Pancreas (tissue), 10 donors: ENCODE data around the gene SLC6A20. TPM values are rescaled to one million over a fixed set of nuclear protein-coding genes. Genes with fewer than 3 reads are reported as not detected.
A peak's percentile ranks its signal among the peaks of the same experiment; 100 is the strongest.

Experiments used
- ATAC-seq, 4 donors: fragments of 200-7000 bp; cut with Tn5 transposase; one replicate each; pipeline versions ENCODE4 v1.8.0 to v1.9.1; 2020; ENCODE audit warnings: mild to moderate bottlenecking in 4 of 4, moderate library complexity in 4 of 4
- DNase-seq, 6 donors: peaks; one replicate each; pipeline ENCODE4 v3.0.0-alpha.2; 2020
- FAIRE-seq: peaks from 2 replicates; lab custom pipeline; 2012; peaks lifted over from hg19 to GRCh38; lab: Jason Lieb, UNC
- H3K27ac ChIP-seq, 4 donors: fragments of 200-600 bp; sonication (generic); 1 replicate in 3 of 4; 2 replicates in 1 of 4; pipeline versions ENCODE4 v1.5.0 to v1.8.0; 2020
- H3K27me3 ChIP-seq, 4 donors: fragments of 200-600 bp; one replicate each; pipeline ENCODE4 v1.8.0; 2021
- H3K36me3 ChIP-seq, 3 donors: fragments of 200-600 bp; sonication (generic) in 1 of 3; one replicate each; pipeline versions ENCODE4 v1.5.0 to v1.8.0; 2020 to 2021
- H3K4me1 ChIP-seq, 3 donors: fragments of 200-600 bp; one replicate each; pipeline ENCODE4 v1.8.0; 2021
- H3K4me3 ChIP-seq, 4 donors: fragments of 200-600 bp; sonication (generic) in 2 of 4; one replicate each; pipeline versions ENCODE4 v1.5.0 to v1.8.0; 2020 to 2021
- H3K9me3 ChIP-seq, 4 donors: fragments of 200-600 bp; one replicate each; pipeline ENCODE4 v1.8.0; 2021
- WGBS, 2 donors: extraction: QIAGEN DNeasy Blood & Tissue Kit; methylation state at CpG; one replicate each; pipeline ENCODE4 v1.1.7; 2013; 5-methylcytosine and 5-hydroxymethylcytosine counted together
- intact Hi-C, 3 donors: fragments of 100-400 bp; cut with DNase I; formaldehyde crosslinking; loops; one replicate each; pipeline versions ENCODE4 v1.11.1 to v1.14.2; 2022
- polyA plus RNA-seq, 2 donors: library from polyadenylated mRNA; stranded (reverse); fragments of 200-250 nt; gene quantifications; one replicate each; pipeline ENCODE4 v1.2.3, GENCODE V29; 2013
- total RNA-seq, 6 donors: library from RNA; stranded (reverse); fragmentation: NEBNext Ultra II Directional in 4 of 6; extraction: Animal tissue kit (Norgen Biotek cat#: 25700) in 4 of 6; gene quantifications; one replicate each; pipeline versions ENCODE4 v1.2.1 to v1.2.4, GENCODE V29; 2021 to 2023
- TF ChIP-seq, protein P1 (sequence below), 4 donors: fragments of 200-600 bp; sonication (generic) in 3 of 4; IDR thresholded peaks; one replicate each; pipeline versions ENCODE4 v1.5.0 to v1.8.0; 2021; ENCODE audit warnings: antibody characterized with exemption in 4 of 4
- donor health status: healthy with polysubstance abuse.
- donor health status: DM: no; HTN: no; CAD: no; lungs with moderate emphysema.
- donor health status: DM: no; HTN: no; CAD: no.
- donor health status: control.
- donor health status: control.
- donor health status: Bipolar disorder and iron deficiency.
- donor health status: DM: yes; HTN: yes; CAD: no.
- donor health status: DM: no; HTN: no; CAD: no.
- donor health status: DM: no; HTN: no; CAD: no.
- donor health status: DM: yes; HTN: yes; CAD: no.

Gene SLC6A20
- total and polyA plus RNA-seq, 8 donors = 3.1 to 11.3 (median 5.7) TPM

- ATAC-seq = no peak
- no peaks in the 10 kb centered on the region for H3K4me1 ChIP-seq
- no peaks in the 10 kb centered on the region for H3K27me3 ChIP-seq
- WGBS, 2 donors = 81 to 88% methylated on average over 16 of the region's 16 CpGs
- DNase-seq = no peak
- intact Hi-C loops = no loop called here
- no peak overlapping the region for H3K27ac ChIP-seq
- no peak for FAIRE-seq
- no peak overlapping the region for H3K4me3 ChIP-seq
- TF ChIP-seq, protein P1, sequence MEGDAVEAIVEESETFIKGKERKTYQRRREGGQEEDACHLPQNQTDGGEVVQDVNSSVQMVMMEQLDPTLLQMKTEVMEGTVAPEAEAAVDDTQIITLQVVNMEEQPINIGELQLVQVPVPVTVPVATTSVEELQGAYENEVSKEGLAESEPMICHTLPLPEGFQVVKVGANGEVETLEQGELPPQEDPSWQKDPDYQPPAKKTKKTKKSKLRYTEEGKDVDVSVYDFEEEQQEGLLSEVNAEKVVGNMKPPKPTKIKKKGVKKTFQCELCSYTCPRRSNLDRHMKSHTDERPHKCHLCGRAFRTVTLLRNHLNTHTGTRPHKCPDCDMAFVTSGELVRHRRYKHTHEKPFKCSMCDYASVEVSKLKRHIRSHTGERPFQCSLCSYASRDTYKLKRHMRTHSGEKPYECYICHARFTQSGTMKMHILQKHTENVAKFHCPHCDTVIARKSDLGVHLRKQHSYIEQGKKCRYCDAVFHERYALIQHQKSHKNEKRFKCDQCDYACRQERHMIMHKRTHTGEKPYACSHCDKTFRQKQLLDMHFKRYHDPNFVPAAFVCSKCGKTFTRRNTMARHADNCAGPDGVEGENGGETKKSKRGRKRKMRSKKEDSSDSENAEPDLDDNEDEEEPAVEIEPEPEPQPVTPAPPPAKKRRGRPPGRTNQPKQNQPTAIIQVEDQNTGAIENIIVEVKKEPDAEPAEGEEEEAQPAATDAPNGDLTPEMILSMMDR (IDR thresholded peaks at IDR 0.05) = no peak
- no peaks in the 10 kb centered on the region for H3K36me3 ChIP-seq
- H3K9me3 ChIP-seq = no peaks in the 10 kb centered on the region
Measured at GRCh38 chr3:45772341-45773035, 23.8 kb downstream of the SLC6A20 start.

DNA sequence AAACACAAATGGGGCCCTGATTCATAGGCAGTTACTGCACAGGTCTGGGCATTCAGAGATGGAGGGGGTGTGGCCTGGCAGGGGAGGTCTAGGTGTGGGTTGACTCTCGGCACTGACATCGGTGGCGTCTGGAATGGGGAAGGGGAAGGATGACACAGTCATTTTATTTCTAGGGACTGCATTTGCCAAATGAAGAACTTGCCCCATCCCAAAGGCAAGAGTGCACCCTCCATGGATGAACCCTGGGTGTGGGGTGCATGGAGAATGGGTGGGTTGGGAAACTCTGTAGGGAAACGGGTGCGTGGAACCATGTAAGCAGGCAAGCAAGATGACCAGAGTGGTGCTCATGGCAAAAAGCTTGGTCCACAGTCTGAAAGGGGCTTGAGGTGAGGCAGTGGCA, 24.5 kb downstream of the SLC6A20 start:
- no peaks in the 10 kb centered on the region for H3K36me3 ChIP-seq
- DNase-seq = no peak
- 87 to 92% methylated on average over 5 of the region's 5 CpGs for WGBS, 2 donors
- ATAC-seq = no peak
- H3K9me3 ChIP-seq = no peaks in the 10 kb centered on the region
- no peaks in the 10 kb centered on the region for H3K4me1 ChIP-seq
- no peak overlapping the region for H3K4me3 ChIP-seq
- intact Hi-C loops = no loop called here
- TF ChIP-seq, protein P1 (IDR thresholded peaks at IDR 0.05) = no peak
- no peaks in the 10 kb centered on the region for H3K27me3 ChIP-seq
- no peak for FAIRE-seq
- no peak overlapping the region for H3K27ac ChIP-seq

DNA sequence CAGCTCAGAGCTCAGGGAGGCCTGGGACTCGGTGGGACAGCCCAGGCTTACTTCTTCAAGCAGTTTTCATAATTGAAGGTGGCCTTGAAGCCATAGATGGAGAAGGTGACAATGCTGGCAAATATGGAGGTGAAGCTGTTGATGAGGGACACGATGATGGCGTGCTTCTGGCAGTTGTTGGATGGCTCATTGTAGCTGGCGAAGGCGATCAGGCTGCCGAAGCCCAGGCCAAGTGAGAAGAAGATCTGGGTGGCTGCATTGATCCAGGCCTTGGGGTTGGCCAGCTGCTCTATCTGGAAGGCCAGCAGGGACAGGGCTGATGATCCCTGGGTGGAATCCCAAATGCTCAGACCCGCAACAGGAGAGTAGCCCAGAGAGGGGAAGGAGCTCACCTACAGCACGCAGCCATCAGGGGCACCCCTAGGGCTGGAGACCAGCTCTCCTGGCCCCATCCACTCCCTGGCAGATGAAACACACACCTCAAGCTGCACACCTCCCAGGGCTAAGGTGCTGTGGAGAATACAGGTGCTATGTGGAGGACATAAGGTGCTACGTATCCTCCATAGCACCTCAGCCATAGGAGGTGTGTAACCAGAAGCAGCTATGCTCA, 25.1 kb downstream of the SLC6A20 start:
- Histone ChIP-seq H3K36me3 (no peaks in the 10 kb centered on the region), H3K27ac (no peak overlapping the region), H3K27me3 (no peaks in the 10 kb centered on the region), H3K9me3 (no peaks in the 10 kb centered on the region), H3K4me3 (no peak overlapping the region), H3K4me1 (no peaks in the 10 kb centered on the region)
- intact Hi-C loops = no loop called here
- TF ChIP-seq, protein P1 (IDR thresholded peaks at IDR 0.05) = no peak
- ATAC-seq (no peak), DNase-seq (no peak), FAIRE-seq (no peak)
- WGBS, 2 donors = 88 to 97% methylated on average over 8 to 9 of the region's 9 CpGs

DNA sequence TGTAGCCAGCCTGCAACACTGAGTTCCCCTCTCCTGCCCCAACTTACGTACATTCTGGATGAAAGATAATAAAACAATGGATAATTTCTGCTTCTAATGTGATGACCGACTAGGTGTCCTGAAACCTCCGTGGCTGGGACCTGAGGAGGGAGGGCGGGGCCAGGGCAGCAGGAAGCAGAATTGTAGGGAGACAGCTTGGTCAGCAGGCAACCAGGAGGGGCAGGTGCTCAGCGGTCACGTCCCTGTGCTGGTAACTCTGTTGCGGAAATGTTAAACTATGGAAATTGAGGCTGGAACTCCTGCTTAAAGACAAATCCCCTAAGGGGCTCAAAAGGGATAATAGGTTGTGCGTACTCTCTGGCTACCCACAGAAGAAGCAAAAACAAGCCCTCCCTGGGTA, 30.4 kb downstream of the SLC6A20 start:
- Histone ChIP-seq H3K27me3 (no peaks in the 10 kb centered on the region), H3K4me3 (no peak overlapping the region), H3K4me1 (no peaks in the 10 kb centered on the region), H3K9me3 (no peaks in the 10 kb centered on the region), H3K27ac (no peak overlapping the region), H3K36me3 (no peaks in the 10 kb centered on the region)
- peak in 1 of 6 donors; percentile 1 for DNase-seq
- intact Hi-C loops = loop anchor here in 1 of 3 donors (10.0 kb wide), 2 partner anchors 159 to 319 kb away; no protein-coding TSS in a partner anchor
- FAIRE-seq = no peak
- ATAC-seq = no peak
- 74 to 81% methylated on average over 8 of the region's 8 CpGs for WGBS, 2 donors
- TF ChIP-seq, protein P1 (IDR thresholded peaks at IDR 0.05) = no peak
